HFFc6 (cell line): ENCODE measurements around the gene GPR108. TPM values are rescaled to one million over a fixed set of nuclear protein-coding genes. Genes with fewer than 3 reads are reported as not detected.

Source experiments
- DNase-seq: peaks from one replicate; pipeline ENCODE4 v3.0.0-alpha.2; 2018
- H3K27ac Mint-ChIP-seq: 2 replicates; pipeline ENCODE4 v1.8.0; 2020; ENCODE audit warnings: mild to moderate bottlenecking, mixed read lengths
- H3K27me3 Mint-ChIP-seq: 2 replicates; pipeline ENCODE4 v1.8.0; 2021; ENCODE audit warnings: mild to moderate bottlenecking, moderate library complexity, mixed read lengths; ENCODE audit not compliant: insufficient read depth
- H3K36me3 Mint-ChIP-seq: 2 replicates; pipeline ENCODE4 v1.8.0; 2021; ENCODE audit warnings: low read depth, mixed read lengths
- H3K4me1 Mint-ChIP-seq: 2 replicates; pipeline ENCODE4 v1.8.0; 2020; ENCODE audit warnings: low read depth, mixed read lengths
- H3K4me3 Mint-ChIP-seq: 2 replicates; pipeline ENCODE4 v1.8.0; 2020; ENCODE audit warnings: mild to moderate bottlenecking, moderate library complexity, mixed read lengths
- H3K9me3 Mint-ChIP-seq: 2 replicates; pipeline ENCODE4 v1.8.0; 2020; ENCODE audit warnings: mild to moderate bottlenecking, mixed read lengths
- total RNA-seq, 6 experiments: library from RNA; stranded (reverse); fragmentation: NEBNext Ultra II Directional; extraction: Animal tissue kit (Norgen Biotek cat#: 25700); gene quantifications; 2 replicates in 1 of 6; 3 replicates in 5 of 6; pipeline ENCODE4 v1.2.3, GENCODE V29; 2021
- TF ChIP-seq, protein P1 (sequence below): fragments of 200-600 bp; sonication (generic); IDR thresholded peaks from 2 replicates; pipeline ENCODE4 v1.5.0; 2021; ENCODE audit warnings: antibody characterized with exemption, mild to moderate bottlenecking

The GPR108 gene
- total RNA-seq, 6 experiments from 2014 or later, result 52.2 to 60.5 (median 56.4) TPM

DNA sequence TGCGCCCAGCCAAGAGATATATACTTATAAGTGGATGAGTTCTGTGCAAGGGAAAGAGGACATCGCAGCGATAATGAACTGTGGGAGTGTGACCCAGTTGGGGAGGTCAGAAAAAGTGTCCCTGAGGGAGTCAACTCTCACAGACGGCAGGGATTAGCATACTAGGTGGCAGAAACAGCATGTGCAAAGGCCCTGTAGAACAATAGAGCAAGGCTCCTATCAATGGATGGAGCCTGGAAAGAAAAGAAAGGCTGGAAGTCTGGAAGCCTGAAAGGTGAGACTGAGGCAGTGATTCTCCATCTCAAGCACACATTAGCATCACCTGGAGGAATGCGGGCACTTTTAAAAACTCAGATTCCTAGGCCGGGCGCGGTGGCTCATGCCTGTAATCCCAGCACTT, 46.0 kb downstream of the GPR108 start:
- Mint-ChIP-seq H3K27me3 (peaks cover 1% of the 10 kb centered on the region), H3K4me3 (no peak overlapping the region), H3K9me3 (peaks cover 4% of the 10 kb centered on the region; the same call in 1 of the 2 replicates), H3K36me3 (no peaks in the 10 kb centered on the region), H3K4me1 (no peaks in the 10 kb centered on the region), H3K27ac (no peak overlapping the region)
- TF ChIP-seq, protein P1, sequence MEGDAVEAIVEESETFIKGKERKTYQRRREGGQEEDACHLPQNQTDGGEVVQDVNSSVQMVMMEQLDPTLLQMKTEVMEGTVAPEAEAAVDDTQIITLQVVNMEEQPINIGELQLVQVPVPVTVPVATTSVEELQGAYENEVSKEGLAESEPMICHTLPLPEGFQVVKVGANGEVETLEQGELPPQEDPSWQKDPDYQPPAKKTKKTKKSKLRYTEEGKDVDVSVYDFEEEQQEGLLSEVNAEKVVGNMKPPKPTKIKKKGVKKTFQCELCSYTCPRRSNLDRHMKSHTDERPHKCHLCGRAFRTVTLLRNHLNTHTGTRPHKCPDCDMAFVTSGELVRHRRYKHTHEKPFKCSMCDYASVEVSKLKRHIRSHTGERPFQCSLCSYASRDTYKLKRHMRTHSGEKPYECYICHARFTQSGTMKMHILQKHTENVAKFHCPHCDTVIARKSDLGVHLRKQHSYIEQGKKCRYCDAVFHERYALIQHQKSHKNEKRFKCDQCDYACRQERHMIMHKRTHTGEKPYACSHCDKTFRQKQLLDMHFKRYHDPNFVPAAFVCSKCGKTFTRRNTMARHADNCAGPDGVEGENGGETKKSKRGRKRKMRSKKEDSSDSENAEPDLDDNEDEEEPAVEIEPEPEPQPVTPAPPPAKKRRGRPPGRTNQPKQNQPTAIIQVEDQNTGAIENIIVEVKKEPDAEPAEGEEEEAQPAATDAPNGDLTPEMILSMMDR, result no peak
- DNase-seq, result no peak

DNA sequence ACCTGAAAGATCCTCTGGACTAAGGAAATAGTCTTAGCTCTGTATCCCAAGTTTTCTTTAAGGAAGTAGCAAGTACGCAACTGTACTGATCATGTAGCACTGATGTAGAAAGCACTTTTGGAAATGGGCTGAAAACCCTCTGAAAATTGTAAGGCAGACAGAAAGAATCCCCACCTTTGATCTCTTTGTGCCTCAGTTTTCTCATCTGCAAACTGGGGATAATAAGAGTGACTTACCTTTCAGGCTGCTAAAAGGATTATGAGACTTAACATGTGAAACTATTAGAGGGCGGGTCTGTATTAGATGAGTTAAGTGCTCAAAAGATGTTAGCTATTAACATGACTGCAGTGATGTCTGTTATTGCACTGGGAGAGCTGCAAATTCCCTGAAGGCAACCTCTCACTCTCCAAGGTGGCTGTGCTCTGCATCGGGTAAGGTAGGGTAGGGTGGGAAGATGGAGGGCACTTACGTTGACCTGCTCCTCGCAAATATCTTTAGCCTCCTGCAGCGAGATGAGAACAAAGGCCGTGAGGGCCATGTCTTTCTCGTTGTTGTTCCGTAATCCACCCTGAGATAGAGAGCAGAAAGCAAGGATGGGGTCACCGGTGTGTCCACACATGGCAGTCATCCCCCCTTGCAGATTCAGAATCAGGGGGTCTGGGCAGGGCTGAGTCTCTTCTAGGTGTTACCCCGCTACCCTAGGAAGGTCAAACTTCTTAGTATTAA, 47.1 kb downstream of the GPR108 start:
- Mint-ChIP-seq H3K36me3 (no peaks in the 10 kb centered on the region), H3K27ac (no peak overlapping the region), H3K9me3 (peaks cover 8% of the 10 kb centered on the region; the same call in 1 of the 2 replicates), H3K27me3 (peaks cover 2% of the 10 kb centered on the region), H3K4me1 (no peaks in the 10 kb centered on the region), H3K4me3 (no peak overlapping the region)
- DNase-seq, result no peak
- TF ChIP-seq, protein P1, result no peak

DNA sequence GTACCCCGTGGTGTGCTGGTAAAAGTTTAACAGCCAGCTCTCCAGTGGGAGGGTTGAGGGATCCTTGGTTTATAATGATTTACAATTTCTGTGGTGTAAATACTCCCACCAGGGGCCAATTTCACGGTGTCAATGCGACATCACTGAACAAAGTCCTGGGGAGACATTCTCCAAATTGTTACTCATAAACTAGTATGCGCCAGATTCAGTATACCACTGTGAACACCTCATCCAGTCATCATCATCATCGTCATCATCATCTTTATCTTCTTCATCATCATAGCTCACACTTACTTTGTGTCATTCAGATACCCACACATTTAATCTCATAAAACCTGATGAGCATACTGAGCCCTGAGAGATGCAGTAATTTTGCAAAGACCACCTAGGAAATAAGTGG, 50.3 kb downstream of the GPR108 start:
- Mint-ChIP-seq H3K27ac (no peak overlapping the region), H3K27me3 (peaks cover 11% of the 10 kb centered on the region)
- TF ChIP-seq, protein P1, result no peak

DNA sequence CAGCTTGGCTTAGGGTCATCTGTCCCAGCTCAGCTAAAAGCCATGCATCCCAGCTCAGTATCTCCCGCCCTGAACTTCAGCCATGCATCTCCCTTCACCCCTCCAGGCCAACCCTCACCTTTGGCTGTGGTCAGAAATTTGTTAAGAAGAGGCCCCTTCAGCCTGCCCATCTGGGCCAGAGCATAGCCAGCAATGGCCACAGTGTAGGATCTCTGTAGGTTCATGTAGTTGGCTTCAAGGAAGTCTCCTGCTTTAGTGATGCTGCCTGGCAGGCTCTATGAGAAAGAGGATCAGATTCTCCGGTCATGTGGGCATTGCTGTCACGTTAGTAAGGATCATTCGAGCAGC, 50.8 kb downstream of the GPR108 start:
- Mint-ChIP-seq H3K27me3 (peaks cover 12% of the 10 kb centered on the region), H3K36me3 (no peaks in the 10 kb centered on the region), H3K4me3 (no peak overlapping the region), H3K9me3 (peaks cover 13% of the 10 kb centered on the region; the same call in 1 of the 2 replicates), H3K27ac (no peak overlapping the region), H3K4me1 (no peaks in the 10 kb centered on the region)
- no peak for DNase-seq
- TF ChIP-seq, protein P1, result no peak

More for the DNA sequence above, 50.3 kb downstream of the GPR108 start:
- Mint-ChIP-seq H3K36me3 (no peaks in the 10 kb centered on the region), H3K4me1 (no peaks in the 10 kb centered on the region), H3K9me3 (peaks cover 13% of the 10 kb centered on the region; the same call in 1 of the 2 replicates), H3K4me3 (no peak overlapping the region)
- no peak for DNase-seq

DNA sequence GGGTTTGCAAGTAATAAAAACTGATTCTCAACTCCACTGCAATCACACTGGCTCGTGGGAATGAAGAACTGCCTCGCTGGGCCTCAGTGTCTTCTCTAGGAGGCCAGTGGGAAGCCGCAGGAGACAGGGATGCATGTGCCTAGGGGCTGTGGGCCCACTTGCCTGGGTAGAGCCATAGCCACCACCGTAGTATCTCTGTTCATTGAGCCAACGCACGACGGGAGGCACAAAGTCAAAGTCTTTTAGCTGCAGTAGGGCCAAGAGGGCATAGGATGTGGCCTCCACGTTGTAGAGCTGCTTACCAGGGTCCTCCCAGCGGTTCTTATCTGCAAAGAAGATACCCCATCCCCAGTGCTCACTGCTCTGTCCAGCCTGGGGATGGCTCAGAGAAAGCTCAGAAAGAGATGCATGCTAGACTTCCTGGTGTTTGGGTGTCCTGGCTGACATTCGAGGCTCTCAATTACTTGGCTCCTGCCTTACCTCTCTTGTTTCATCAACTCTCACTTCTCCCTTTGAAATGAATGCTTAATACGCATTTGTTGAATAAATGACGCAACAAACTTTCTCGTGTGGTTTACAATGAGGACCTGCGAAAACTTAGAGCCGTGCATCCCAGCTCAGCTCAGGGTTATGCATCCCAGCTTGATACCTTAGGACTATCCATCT, 51.3 kb downstream of the GPR108 start:
- TF ChIP-seq, protein P1, result no peak
- Mint-ChIP-seq H3K27me3 (peaks cover 12% of the 10 kb centered on the region), H3K4me3 (no peak overlapping the region), H3K27ac (no peak overlapping the region), H3K36me3 (no peaks in the 10 kb centered on the region), H3K9me3 (peaks cover 13% of the 10 kb centered on the region; the same call in 1 of the 2 replicates), H3K4me1 (no peaks in the 10 kb centered on the region)
- DNase-seq, result no peak
